GM04504 (cell line): ENCODE data around the gene COLEC11.
"Not testable (repeated sequence)": the region's sequence is repeated elsewhere in the genome, so short reads cannot be mapped to it uniquely, and the experiment has no call there.

ENCODE experiments used
- DNase-seq: peaks from one replicate; pipeline ENCODE4 v3.0.0-alpha.2; 2012; ENCODE audit warnings: low read depth

The COLEC11 gene

DNA sequence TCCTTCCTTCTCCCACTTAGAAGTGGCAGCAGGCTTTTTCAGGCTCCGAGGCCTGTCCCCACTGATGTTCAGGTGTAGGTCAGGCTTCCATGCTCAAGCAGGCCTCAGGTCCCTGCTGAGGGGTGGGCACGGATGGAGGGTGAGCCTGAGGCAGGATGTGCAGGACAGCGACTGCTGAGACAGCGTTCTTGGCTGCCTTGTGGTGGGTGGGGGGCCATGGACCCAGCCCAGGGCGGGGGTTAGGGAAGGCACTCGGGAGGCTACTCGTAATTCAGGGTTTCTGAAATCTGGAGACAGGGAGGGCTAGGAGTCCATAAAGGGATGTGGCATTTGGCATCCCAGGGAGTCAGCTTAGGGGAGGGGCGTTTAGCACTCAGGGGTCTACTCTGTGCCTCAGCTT lies 30.3 kb downstream of the COLEC11 start:
- DNase-seq = no peak

- no peak for DNase-seq
Observed at GRCh38 chr2:3626118-3626811, 31.4 kb downstream of the COLEC11 start.

DNA sequence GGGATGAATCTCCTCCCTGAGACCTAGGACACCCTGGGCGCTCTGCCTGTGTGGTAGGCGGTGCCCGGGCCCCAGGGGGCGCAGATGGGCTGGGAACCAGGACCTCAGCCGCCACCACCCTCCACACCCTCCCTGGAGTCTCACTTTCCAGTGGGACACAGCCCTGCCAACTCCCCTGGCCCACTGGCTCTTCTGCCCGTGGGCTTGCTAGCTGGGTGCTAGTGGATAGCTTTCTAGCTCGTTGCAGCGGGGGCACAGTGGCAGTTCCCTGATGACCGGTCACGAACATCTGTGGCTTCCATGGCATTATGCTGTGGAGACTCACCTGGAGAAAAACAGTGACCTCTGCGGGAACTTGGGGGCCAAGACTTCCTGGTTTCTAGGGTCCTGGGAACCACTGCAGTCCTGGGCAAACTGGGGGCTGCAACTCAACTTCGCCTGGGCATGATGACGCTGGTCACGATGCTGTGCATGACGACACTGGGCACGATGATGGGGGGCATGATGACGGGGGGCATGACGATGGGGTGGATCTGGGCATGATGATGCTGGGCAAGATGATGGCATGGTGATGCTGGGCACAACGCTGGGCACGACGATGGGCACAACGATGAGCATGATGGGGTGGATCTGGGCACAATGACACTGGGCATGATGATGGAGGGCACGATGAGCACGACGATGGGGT lies 32.0 kb downstream of the COLEC11 start:
- DNase-seq = no peak

DNA sequence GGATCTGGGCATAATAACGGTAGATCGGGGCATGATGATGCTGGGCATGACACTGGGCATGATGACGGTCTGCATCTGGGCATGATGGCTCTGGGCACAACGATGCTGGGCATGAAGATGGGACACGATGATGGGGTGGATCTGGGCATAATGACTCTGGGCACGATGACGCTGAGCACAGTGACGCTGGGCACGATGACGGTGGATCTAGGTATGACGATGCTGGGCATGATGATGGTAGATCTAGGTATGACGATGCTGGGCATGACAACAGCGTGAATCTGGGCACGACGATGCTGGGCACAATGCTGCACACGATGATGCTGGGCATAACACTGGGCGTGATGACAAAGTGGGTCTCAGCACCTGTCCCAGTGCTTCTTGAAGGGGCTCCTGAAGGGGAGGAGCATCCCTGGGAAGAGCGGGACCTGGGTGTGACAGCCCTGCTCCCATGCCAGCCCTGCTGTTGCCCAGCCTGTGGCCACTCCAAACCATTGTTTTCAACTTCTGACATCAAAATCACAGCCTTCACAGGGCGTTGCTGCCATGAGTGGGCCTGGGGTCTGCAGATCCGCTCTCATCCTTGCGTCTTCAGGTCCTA lies 32.7 kb downstream of the COLEC11 start:
- DNase-seq = no peak

DNA sequence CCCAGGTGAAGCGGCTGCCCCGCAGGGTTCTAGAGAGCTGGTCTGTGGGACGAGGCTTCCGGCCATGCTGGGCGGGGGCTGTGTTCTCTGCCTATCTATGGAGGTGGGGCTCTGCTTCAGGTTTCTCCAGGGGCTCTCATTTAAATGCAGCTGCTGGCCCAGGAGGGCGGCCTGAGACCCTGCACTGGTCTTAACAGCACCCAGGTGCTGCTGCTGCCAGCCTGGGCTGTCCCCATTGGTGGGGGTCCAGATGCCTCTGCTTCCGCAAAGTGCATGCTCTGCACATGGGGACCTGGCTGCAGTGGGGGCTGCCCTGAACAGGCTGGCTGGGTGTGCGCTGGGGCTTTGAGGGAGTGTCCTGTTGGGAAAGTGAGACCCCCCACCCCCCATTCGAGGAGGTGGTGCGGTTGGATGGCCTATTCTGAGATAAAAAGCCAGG lies 33.3 kb downstream of the COLEC11 start:
- DNase-seq = no peak

DNA sequence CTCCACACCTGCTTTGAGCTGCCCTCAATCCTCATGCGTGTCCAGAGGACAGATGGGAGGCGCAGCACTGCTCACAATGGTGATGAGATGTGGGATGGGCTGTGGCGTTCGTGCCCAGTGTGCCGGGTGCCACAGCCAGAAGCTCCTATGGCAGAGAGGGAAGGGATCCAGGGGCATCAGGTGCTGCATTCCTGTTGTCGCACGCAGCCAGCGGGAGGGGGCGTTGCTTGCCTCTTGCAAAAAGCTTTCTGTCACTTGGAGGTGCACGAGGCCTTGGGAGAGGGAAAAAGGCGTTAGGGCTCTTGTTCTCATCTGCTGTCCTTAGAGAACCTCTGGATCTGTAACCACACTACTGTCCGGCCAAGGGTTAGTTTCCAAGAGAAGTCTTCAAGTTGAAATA lies 33.9 kb downstream of the COLEC11 start:
- no peak for DNase-seq

- DNase-seq = no peak
Observed at GRCh38 chr2:3630631-3631030, 35.7 kb downstream of the COLEC11 start.

DNA sequence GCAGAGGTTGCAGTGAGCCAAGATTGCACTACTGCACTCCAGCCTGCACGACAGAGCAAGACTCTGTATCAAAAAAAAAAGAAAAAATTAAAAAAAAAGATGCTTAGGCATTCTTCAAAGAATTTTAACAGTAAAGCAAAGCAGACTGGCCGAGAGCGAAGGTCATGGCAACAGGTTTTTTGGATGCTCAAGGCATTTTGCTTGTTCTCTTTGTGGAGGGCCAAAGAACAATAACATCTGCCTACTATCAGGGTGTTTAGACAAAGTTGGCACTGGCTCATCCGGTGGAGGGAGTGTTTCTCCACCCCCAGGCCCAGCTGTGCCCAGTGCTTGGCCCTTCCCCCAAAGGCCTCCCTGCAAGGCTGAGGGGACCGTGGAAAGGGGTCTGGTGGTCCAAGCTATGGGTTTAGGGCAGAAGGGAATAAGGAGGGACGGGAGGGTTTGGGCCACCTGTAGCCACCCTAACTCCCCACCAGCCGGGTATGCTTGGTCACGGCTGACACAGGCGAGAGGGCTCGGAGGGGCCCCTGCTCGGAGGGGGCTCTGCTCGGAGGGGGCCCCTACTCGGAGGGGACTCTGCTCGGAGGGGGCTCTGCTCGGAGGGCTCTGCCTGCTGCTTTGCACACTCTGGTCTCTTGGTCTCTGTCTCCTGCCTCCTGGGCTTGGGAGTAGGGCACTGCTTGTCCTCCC lies 36.4 kb downstream of the COLEC11 start:
- DNase-seq = no peak

DNA sequence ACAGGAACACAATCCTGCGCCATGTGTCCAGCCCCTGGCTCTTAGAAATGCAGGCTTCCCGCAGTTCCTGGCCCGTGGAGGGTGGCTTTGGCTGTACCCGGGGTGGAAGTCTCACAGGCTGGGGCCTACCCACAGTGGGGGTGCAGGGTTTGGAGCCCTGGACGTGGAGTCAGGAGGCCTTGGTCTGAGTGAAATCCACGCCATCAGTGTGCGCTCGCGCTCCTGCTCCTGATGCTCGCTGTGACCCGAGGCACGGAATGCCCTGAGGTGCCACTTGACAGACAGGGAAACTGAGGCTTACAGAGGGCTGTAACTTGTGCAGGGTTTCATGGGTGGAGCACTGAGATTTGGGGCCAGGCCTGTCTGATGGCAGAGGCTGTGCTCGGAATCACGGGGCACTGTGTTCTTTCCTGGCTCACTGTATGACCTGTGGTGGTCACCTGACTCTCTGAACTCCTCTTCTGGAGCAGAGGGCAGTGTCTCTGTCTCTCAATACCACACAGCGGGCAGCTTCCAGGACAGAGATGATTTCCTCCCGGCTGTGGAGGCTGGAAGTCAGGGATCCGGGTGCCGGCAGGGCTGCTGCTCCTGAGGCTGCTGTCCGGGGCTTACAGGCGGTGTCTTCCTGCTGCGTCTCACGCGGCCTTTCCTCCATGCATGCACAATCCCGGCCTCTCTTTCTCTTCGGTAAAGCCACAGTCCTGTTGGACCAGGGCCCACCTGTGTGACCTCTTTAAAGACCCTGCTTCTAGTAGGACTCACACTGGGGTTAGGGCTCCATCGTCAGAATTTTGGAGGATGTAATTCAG lies 37.1 kb downstream of the COLEC11 start:
- no peak for DNase-seq

DNA sequence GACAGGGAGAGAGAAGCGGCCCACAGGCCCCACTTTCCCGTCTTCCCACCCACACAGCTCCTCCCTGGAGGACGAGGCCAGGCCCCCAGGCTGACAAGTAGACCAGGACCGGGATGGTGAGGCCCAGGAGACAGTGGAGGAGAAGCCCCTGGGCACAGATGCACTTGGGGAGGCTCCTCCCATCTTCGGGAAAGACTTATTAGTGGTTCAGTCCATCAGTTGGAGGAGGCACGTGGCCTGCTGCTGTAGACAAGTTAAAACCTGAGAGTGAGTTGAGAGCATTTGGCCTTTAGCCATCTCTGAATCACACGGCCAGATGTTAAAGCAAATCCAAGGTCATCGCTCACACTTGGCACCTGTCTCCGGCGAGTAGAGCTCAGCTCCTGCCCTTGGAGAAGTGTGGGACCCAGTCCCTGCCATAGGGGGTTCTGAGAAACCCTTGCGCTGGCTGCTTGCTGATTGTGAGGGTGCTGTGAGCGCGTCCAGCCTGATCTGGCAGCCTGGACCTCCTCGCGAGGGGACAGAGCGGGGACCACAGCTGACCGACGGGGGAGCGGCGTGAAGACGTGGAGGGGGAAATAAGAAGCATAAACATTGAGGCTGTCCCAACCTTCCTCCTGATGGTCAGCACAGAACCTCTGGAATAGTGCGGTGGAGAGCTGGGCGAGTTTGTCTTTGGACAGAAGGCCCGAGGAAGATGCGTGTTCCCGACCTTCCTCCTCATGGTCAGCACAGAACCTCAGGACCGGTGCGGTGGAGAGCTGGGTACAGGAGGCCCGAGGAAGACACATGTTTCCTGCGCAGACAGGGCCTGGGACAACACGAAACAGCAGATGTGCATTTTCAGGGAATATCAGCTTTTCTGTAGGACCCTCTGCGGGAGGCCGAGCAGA lies 38.4 kb downstream of the COLEC11 start:
- no peak for DNase-seq

DNA sequence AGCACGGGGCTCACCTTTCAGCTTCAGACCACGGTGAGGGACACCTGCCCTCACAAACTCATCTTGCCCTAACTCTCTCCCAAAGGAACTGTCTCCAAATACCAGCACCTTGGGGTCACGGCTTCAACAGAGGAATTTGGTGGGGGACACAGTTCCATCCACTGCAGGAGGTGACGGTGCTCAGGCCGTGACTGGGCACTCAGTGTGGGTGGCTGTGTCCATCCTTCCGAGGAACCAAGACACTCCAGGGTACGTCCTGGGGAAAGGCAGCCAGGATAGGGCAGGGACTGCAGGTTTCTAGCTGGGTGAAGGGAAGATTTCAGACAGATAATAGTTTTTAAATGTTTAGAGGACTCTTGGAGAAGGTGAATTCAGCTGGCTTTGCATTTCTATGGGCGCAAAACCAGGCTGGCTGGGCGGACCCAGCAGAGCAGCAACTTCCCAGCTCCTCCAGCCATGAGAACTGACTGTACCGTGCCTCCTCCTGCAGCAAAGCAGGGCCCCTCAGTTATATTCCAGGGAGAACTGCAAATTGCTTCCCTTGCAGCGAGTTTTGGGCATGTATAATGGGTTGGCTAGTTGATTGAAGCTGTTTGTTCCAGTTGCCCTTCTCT lies 39.2 kb downstream of the COLEC11 start:
- no peak for DNase-seq

- no peak for DNase-seq
Observed at GRCh38 chr2:3634596-3635121, 39.7 kb downstream of the COLEC11 start.

- no peak for DNase-seq
Observed at GRCh38 chr2:3635171-3635974, 40.5 kb downstream of the COLEC11 start.

DNA sequence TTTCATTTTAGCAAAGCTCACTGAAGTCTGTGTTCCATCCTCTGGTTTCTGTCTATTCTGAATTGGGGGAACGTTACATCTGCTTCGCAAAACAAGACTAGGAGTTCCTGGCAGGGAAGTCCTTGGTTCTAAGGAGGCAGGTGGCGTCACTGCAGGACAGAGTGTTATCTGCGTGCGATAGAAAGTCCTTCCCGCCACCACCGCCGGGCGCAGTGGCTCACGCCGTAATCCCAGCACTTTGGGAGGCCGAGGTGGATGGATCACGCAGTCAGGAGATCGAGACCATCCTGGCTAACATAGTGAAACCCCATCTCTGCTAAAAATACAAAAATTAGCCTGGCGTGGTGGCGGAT lies 41.0 kb downstream of the COLEC11 start:
- not testable (repeated sequence) for DNase-seq

DNA sequence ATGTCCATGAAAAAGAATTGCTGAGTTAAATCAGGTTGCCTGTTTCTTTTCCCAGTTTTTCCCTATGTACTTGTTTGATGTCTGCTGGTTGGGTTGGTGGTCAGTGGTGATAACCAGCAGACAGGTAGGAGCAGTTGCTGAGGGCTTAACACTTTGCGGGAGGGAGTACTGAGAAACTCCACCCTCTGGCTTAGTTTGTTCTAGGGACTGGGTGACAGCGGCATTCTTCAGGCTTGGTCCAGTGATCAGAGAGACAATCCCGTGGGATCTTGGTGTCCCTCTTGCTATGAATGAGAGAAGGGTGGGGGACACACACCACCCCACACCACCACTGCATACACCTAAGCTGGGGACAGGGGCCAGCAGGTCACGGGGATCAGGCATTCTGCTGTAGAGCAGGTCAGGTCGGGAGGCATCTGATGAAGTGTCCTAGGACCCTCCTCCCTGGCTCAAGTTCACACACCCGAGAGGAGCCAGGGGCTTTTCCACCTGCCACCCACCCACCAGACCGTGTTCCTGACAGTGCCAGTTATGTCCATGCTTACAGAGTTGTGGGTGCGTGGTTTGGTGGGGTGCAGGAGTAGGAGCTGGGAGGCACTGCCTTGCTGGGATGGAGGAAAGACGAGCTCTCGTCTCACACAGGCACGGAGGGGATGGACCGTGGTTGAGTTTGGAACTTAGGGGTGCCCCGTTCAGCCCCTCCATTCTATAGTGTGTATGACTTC lies 41.8 kb downstream of the COLEC11 start:
- DNase-seq = no peak

GRCh38 chr2:3637311-3637675 lies 42.4 kb downstream of the COLEC11 start:
- DNase-seq = no peak

DNA sequence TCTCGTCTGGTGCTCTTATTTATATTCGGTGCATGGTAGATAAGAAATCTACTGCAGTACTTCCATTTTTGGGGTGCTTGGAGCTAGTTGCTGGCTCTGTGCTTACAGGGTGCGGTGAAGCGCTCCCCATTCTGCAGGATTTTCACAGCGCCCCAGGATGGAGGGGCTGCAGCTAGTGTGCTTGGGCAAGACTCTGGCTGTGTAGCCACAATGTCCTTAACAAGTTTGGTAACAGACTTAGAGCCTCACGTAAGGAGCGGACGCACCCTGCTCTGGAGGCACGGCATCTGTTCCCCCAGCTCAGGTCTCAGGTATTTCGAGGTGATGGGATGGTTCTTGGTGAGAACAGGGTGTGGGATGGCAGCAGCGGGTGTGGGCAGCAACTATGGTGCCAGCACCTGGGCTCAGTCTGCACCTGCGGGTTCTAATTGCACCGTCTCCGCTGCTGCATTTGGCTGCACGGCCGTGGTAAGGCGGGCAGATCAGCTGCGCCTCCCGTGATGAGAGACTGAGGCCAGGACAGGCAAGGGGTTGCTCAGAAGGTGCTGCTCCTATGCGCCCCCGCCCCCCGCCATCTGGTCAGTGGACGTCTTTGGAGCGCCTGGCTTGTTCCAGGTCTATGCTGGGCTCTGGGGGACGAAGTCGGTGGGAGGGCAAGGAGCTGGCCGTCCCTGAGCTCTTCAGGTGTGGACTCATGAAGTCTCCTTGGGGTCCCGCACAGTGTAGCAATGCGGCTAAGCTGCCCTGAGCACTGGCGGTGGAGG lies 43.0 kb downstream of the COLEC11 start:
- DNase-seq = no peak

- no peak for DNase-seq
Observed at GRCh38 chr2:3638456-3638810, 43.5 kb downstream of the COLEC11 start.
